Measurements from ENCODE around the gene UIMC1. TPM values are rescaled to one million over a fixed set of nuclear protein-coding genes. Genes with fewer than 3 reads are reported as not detected.

The UIMC1 gene
- total RNA-seq, 1 experiment from 2014 or later, result 52.8 TPM

DNA sequence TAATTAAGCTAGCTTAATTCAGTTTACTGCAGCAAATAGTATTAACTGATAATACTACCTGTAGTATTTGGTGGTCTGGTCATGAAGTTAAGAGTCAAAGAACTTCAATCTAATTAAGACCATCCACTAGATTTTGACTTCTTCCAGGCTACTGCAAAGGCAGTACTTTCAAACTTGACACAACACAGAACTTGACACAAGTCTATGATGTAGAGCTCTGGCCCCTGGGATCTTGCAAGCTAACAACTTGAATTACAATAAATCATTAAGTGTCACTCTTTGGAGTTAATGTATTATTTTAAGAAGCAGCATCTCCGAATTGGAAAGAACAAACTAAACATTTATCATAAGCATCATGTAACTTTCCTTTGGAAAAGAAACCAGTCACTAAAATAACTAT is 40.9 kb downstream of the UIMC1 start:
- no peaks in the 10 kb centered on the region for H3K36me3 ChIP-seq (ENCODE audit: control insufficient read depth, insufficient read depth, low read length)
- Mint-ChIP-seq H3K9me3 (ENCODE audit: unreplicated experiment) (no peaks in the 10 kb centered on the region), H3K27ac (ENCODE audit: unreplicated experiment) (no peak overlapping the region), H3K36me3 (ENCODE audit: insufficient read depth, unreplicated experiment) (peaks cover 62% of the 10 kb centered on the region), H3K4me1 (ENCODE audit: low read depth, unreplicated experiment) (no peaks in the 10 kb centered on the region), H3K4me3 (ENCODE audit: unreplicated experiment) (no peak overlapping the region), H3K27me3 (ENCODE audit: insufficient read depth, unreplicated experiment) (no peaks in the 10 kb centered on the region)
- H3K27me3 ChIP-seq (replicated peaks; ENCODE audit: control insufficient read depth, insufficient read depth, low read length), result no peaks in the 10 kb centered on the region
- no peaks in the 10 kb centered on the region for H3K9me3 ChIP-seq
- intact Hi-C loops (cut with micrococcal nuclease; ENCODE audit: unreplicated experiment), result no loop called here
- H3K4me1 ChIP-seq, result no peaks in the 10 kb centered on the region
- POLR2A ChIA-PET, result no interaction called here
- CTCF ChIA-PET, result interaction anchor here (0.7 to 1.8 kb wide), 2 partner anchors 124 to 305 kb away, joined by 3 to 7 read pairs; no protein-coding TSS in a partner anchor
- no peak overlapping the region for H3K4me3 ChIP-seq (ENCODE audit: low read depth, low read length)
- no peak for DNase-seq
- no TSS peak for BruUV-seq (replicated peaks)
- no peak for TF ChIP-seq CTCF (IDR thresholded peaks at IDR 0.05; ENCODE audit: insufficient read depth in 1 of 2, low read depth in 1 of 2, low read length in 1 of 2, severe bottlenecking in 1 of 2, unreplicated experiment in 1 of 2)

GRCh38 chr5:176959051-176959450 is 47.5 kb downstream of the UIMC1 start:
- H3K27ac Mint-ChIP-seq (ENCODE audit: unreplicated experiment), result no peak overlapping the region
- peak; percentile 34 to 47 for TF ChIP-seq CTCF (IDR thresholded peaks at IDR 0.05; ENCODE audit: insufficient read depth in 1 of 2, low read depth in 1 of 2, low read length in 1 of 2, severe bottlenecking in 1 of 2, unreplicated experiment in 1 of 2)
- no TSS peak for BruUV-seq (replicated peaks)

DNA sequence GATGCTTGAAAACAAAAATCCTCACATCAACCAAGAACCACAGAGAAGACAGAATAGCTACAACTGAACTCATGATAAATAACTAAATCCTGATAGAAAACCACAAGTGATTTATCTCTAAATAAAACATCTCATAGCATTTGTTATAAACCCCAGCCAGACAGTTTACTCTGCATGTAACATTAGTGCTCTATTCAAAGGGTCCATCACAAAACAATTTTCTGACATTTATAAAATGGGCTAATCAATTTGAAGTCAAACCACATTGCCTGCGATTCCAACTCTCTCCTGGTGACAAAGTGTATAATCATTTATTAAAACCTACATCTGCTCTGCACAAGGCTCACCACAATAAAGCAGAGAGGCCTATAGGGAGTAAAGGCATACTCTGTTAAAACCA is 49.8 kb downstream of the UIMC1 start:
- intact Hi-C loops (cut with micrococcal nuclease; ENCODE audit: unreplicated experiment), result no loop called here
- no peak overlapping the region for H3K27ac Mint-ChIP-seq (ENCODE audit: unreplicated experiment)
- Histone ChIP-seq H3K27me3 (replicated peaks; ENCODE audit: control insufficient read depth, insufficient read depth, low read length) (no peaks in the 10 kb centered on the region), H3K4me3 (ENCODE audit: low read depth, low read length) (no peak overlapping the region), H3K4me1 (no peaks in the 10 kb centered on the region), H3K36me3 (ENCODE audit: control insufficient read depth, insufficient read depth, low read length) (0 out of 2 replicates have a peak, but pooled peaks cover 3% of the 10 kb centered on the region), H3K9me3 (no peaks in the 10 kb centered on the region)
- H3K27me3 Mint-ChIP-seq (ENCODE audit: insufficient read depth, unreplicated experiment), result no peaks in the 10 kb centered on the region
- ChIA-PET POLR2A (no interaction called here), CTCF (no interaction called here)
- DNase-seq, result no peak
- H3K4me1 Mint-ChIP-seq (ENCODE audit: low read depth, unreplicated experiment), result no peaks in the 10 kb centered on the region
- no peak for TF ChIP-seq CTCF (IDR thresholded peaks at IDR 0.05; ENCODE audit: insufficient read depth in 1 of 2, low read depth in 1 of 2, low read length in 1 of 2, severe bottlenecking in 1 of 2, unreplicated experiment in 1 of 2)
- no peak overlapping the region for H3K4me3 Mint-ChIP-seq (ENCODE audit: unreplicated experiment)
- H3K9me3 Mint-ChIP-seq (ENCODE audit: unreplicated experiment), result no peaks in the 10 kb centered on the region
- H3K36me3 Mint-ChIP-seq (ENCODE audit: insufficient read depth, unreplicated experiment), result peaks cover 65% of the 10 kb centered on the region
- BruUV-seq (replicated peaks), result no TSS peak

More at GRCh38 chr5:176959051-176959450, 47.5 kb downstream of the UIMC1 start:
- Histone ChIP-seq H3K4me3 (ENCODE audit: low read depth, low read length) (no peak overlapping the region), H3K27me3 (replicated peaks; ENCODE audit: control insufficient read depth, insufficient read depth, low read length) (no peaks in the 10 kb centered on the region), H3K4me1 (no peaks in the 10 kb centered on the region), H3K36me3 (ENCODE audit: control insufficient read depth, insufficient read depth, low read length) (0 out of 2 replicates have a peak, but pooled peaks cover 2% of the 10 kb centered on the region), H3K9me3 (no peaks in the 10 kb centered on the region)
- DNase-seq, result peak in 1 of 2 experiments; percentile 22
- ChIA-PET CTCF (interaction anchor here (2.1 kb wide), 1 partner anchor 299 kb away, joined by 5 read pairs; no protein-coding TSS in a partner anchor), POLR2A (no interaction called here)
- intact Hi-C loops (cut with micrococcal nuclease; ENCODE audit: unreplicated experiment), result loop anchor here (2.0 kb wide), 2 partner anchors 146 to 298 kb away; no protein-coding TSS in a partner anchor
- Mint-ChIP-seq H3K4me1 (ENCODE audit: low read depth, unreplicated experiment) (no peaks in the 10 kb centered on the region), H3K27me3 (ENCODE audit: insufficient read depth, unreplicated experiment) (no peaks in the 10 kb centered on the region), H3K36me3 (ENCODE audit: insufficient read depth, unreplicated experiment) (peaks cover 49% of the 10 kb centered on the region), H3K9me3 (ENCODE audit: unreplicated experiment) (no peaks in the 10 kb centered on the region), H3K4me3 (ENCODE audit: unreplicated experiment) (no peak overlapping the region)

All from Caco-2 (cell line).